ENCODE results near the gene PSMD8.
"Not testable (repeated sequence)": the region's sequence is repeated elsewhere in the genome, so short reads cannot be mapped to it uniquely, and the experiment has no call there.

- TF ChIP-seq CTCF (IDR thresholded peaks at IDR 0.05 in 4 of 5, conservative IDR thresholded peaks at IDR 0.05 in 1 of 5); POLR2A (IDR thresholded peaks at IDR 0.05): not testable (repeated sequence)
These were observed 37.5 kb downstream of the PSMD8 start for GRCh38 chr19:38411898-38412297.
